PC-9 (cell line): ENCODE measurements around the gene ADH7. TPM values are rescaled to one million over a fixed set of nuclear protein-coding genes. Genes with fewer than 3 reads are reported as not detected.

Source experiments
- BruUV-seq: library from RNA; stranded (reverse); fragments of 400-500 nt; replicated peaks from 2 replicates; lab custom pipeline; 2021; lab: Mats Ljungman, UMichigan
- CTCF ChIA-PET: fragments of 300-600 bp; sonication (Branson Sonifier 250); formaldehyde crosslinking; loops from one replicate; lab custom pipeline; 2022; ENCODE audit warnings: antibody characterized with exemption; lab: Charles Lee
- POLR2A ChIA-PET: fragments of 300-600 bp; sonication (Branson Sonifier 250); formaldehyde crosslinking; loops from one replicate; lab custom pipeline; 2022; ENCODE audit warnings: antibody characterized with exemption; ENCODE audit not compliant: unreplicated experiment; lab: Charles Lee
- DNase-seq, 2 experiments: peaks; one replicate each; pipeline versions ENCODE4 v3.0.0 to v3.0.0-alpha.2; 2015 to 2022; ENCODE audit warnings: mixed read lengths in 1 of 2
- H2AFZ ChIP-seq: fragments of 200-600 bp; sonication (generic); 2 replicates; pipeline ENCODE4 v1.8.1; 2017; ENCODE audit warnings: antibody characterized with exemption
- H3F3A ChIP-seq: fragments of 200-600 bp; sonication (generic); 2 replicates; pipeline ENCODE4 v1.8.1; 2017; ENCODE audit warnings: antibody characterized with exemption, mild to moderate bottlenecking, low read depth; ENCODE audit not compliant: insufficient read depth
- H3K27ac ChIP-seq: fragments of 200-600 bp; sonication (generic); 2 replicates; pipeline ENCODE4 v1.6.1; 2016; ENCODE audit warnings: mixed run types
- H3K27me3 ChIP-seq: fragments of 200-600 bp; sonication (generic); 2 replicates; pipeline ENCODE4 v1.6.1; 2016; ENCODE audit warnings: low read depth, mixed run types; ENCODE audit not compliant: insufficient read depth
- H3K36me3 ChIP-seq: fragments of 200-600 bp; sonication (generic); 2 replicates; pipeline ENCODE4 v1.6.1; 2016; ENCODE audit warnings: low read depth, mixed run types
- H3K4me1 ChIP-seq: fragments of 200-600 bp; sonication (generic); replicated peaks from 2 replicates; pipeline ENCODE4 v1.6.1; 2016; ENCODE audit warnings: mixed run types; ENCODE audit not compliant: insufficient read depth
- H3K4me2 ChIP-seq: fragments of 200-600 bp; sonication (generic); 2 replicates; pipeline ENCODE4 v1.6.1; 2017; ENCODE audit warnings: mixed run types
- H3K4me3 ChIP-seq: fragments of 200-600 bp; sonication (generic); 2 replicates; pipeline ENCODE4 v1.6.1; 2016; ENCODE audit warnings: mixed run types
- H3K79me2 ChIP-seq: fragments of 200-600 bp; sonication (generic); 2 replicates; pipeline ENCODE4 v1.6.1; 2017; ENCODE audit warnings: low read depth, mixed run types
- H3K9me2 ChIP-seq: fragments of 200-600 bp; sonication (generic); 2 replicates; pipeline ENCODE4 v1.8.1; 2017; ENCODE audit warnings: mild to moderate bottlenecking; ENCODE audit not compliant: insufficient read depth
- H3K9me3 ChIP-seq: fragments of 200-600 bp; sonication (generic); 2 replicates; pipeline ENCODE4 v1.8.1; 2016; ENCODE audit warnings: low read depth; ENCODE audit not compliant: insufficient read depth
- H4K20me1 ChIP-seq: fragments of 200-600 bp; sonication (generic); 2 replicates; pipeline ENCODE4 v1.8.1; 2017; ENCODE audit not compliant: insufficient read depth
- EZH2 ChIP-seq: fragments of 200-600 bp; sonication (generic); IDR thresholded peaks from 2 replicates; pipeline ENCODE4 v1.8.0; 2017; ENCODE audit warnings: antibody characterized with exemption, low read depth
- intact Hi-C: fragments of 100-400 bp; cut with micrococcal nuclease; formaldehyde crosslinking; loops from one replicate; pipeline ENCODE4 v1.10.0; 2022; ENCODE audit not compliant: unreplicated experiment
- total RNA-seq: library from RNA; stranded (reverse); gene quantifications from 2 replicates; pipeline ENCODE4 v1.2.3, GENCODE V29; 2021
- TF ChIP-seq, protein P1 (sequence below): fragments of 200-600 bp; sonication (generic); conservative IDR thresholded peaks from 2 replicates; pipeline ENCODE4 v1.6.1; 2017; ENCODE audit warnings: mixed run types, antibody characterized with exemption, mild to moderate bottlenecking, moderate library complexity

Gene ADH7
- total RNA-seq, 1 experiment from 2014 or later: not detected

DNA sequence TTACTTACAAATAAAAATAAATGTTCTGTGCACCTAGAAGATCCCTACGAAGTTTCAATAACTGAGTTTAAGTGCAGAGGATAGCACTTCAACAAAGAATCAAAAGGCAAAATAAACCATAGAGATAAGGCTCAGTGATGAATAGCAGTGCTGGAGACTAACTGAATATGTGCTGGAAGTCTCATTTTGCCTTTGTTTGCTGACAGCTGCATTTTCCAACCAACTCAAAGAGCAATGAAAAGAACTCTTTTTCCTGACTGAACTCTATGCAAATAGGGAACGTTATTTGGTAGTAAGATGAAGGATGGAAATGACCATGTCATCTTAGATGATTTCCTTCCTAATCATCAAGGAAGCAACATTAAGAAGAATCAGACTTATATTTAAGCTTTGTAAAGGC is 32.7 kb upstream of the ADH7 start:
- Histone ChIP-seq H3K9me2 (no peaks in the 10 kb centered on the region), H3K27me3 (no peaks in the 10 kb centered on the region), H3K4me1 (no peaks in the 10 kb centered on the region), H3K27ac (no peak overlapping the region), H2AFZ (0 out of 2 replicates have a peak overlapping the region, but pooled peaks have one; percentile 59), H3K36me3 (no peaks in the 10 kb centered on the region), H3K9me3 (no peaks in the 10 kb centered on the region), H3K4me3 (no peak overlapping the region), H3F3A (no peaks in the 10 kb centered on the region; the same call in 1 of the 2 replicates), H3K79me2 (no peaks in the 10 kb centered on the region), H4K20me1 (no peaks in the 10 kb centered on the region), H3K4me2 (no peak overlapping the region)
- ChIA-PET POLR2A (no interaction called here), CTCF (no interaction called here)
- no peak for TF ChIP-seq EZH2
- BruUV-seq: no TSS peak
- intact Hi-C loops: no loop called here
- no peak for DNase-seq

DNA sequence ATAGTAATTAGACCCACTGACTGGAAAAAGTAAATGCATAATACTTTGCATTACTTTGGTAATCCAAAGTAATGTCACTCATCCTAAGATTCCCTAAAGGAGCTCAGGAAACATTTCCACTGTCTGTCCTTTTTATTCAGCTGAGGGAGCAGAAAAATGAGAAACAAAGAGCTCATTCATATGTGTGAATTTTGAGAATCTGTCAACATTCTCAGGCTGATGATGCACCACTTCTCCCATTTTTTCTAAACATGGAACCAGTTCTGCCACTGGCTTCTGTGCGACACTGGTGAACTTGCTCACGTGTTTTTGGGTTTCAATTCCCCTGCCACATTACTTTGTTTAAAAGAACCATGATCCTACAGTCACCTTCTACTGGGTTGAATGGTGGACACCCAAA is 28.4 kb upstream of the ADH7 start:
- no peaks in the 10 kb centered on the region for H3K79me2 ChIP-seq
- H3K9me2 ChIP-seq: no peaks in the 10 kb centered on the region
- no peak for TF ChIP-seq EZH2
- TF ChIP-seq, protein P1, sequence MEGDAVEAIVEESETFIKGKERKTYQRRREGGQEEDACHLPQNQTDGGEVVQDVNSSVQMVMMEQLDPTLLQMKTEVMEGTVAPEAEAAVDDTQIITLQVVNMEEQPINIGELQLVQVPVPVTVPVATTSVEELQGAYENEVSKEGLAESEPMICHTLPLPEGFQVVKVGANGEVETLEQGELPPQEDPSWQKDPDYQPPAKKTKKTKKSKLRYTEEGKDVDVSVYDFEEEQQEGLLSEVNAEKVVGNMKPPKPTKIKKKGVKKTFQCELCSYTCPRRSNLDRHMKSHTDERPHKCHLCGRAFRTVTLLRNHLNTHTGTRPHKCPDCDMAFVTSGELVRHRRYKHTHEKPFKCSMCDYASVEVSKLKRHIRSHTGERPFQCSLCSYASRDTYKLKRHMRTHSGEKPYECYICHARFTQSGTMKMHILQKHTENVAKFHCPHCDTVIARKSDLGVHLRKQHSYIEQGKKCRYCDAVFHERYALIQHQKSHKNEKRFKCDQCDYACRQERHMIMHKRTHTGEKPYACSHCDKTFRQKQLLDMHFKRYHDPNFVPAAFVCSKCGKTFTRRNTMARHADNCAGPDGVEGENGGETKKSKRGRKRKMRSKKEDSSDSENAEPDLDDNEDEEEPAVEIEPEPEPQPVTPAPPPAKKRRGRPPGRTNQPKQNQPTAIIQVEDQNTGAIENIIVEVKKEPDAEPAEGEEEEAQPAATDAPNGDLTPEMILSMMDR: no peak
- H3K4me2 ChIP-seq: no peak overlapping the region
- H3K27me3 ChIP-seq: no peaks in the 10 kb centered on the region
- intact Hi-C loops: loop anchor here (1.0 to 5.0 kb wide), 6 partner anchors 59 to 1313 kb away; partner anchors contain the start of gene METAP1
- CTCF ChIA-PET: interaction anchor here (2.1 kb wide), 1 partner anchor 408 kb away, joined by 4 read pairs; no protein-coding TSS in a partner anchor
- H3K9me3 ChIP-seq: no peaks in the 10 kb centered on the region
- H4K20me1 ChIP-seq: no peaks in the 10 kb centered on the region
- H3K27ac ChIP-seq: no peak overlapping the region
- POLR2A ChIA-PET: interaction anchor here (0.6 kb wide), 1 partner anchor 110 kb away, joined by 3 read pairs; no protein-coding TSS in a partner anchor
- H3K36me3 ChIP-seq: no peaks in the 10 kb centered on the region
- peaks cover 11% of the 10 kb centered on the region for H3K4me1 ChIP-seq
- H3K4me3 ChIP-seq: no peak overlapping the region
- peaks cover 6% of the 10 kb centered on the region; the same call in 1 of the 2 replicates for H3F3A ChIP-seq
- no peak overlapping the region for H2AFZ ChIP-seq
- BruUV-seq: no TSS peak
- no peak for DNase-seq

DNA sequence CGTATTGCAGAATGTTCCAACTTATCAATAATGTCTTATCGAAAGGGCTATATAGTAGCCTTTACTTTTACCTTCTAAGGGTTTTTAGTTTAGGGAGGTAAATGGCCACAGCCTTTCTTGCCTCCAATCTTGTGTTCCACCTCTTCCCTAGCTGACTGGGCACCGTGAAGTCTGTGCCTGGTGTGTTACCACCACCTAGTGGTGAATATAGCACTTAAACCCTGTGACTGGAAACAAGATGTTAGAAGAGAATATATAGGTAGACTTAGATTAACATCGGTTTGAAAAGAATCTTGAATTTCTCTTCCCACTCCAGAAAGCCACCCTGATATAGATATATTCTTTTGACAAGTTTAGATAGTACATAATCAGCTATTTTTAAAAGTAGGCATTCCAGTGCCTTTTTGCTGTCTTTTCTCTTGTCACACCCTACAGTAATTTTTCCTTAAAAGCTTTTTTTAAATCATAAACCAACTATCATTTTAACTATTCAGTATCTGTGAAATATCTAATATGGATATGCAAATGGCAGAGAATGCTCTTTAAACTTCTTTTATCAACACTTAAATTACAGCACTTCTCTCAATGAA is 27.8 kb upstream of the ADH7 start:
- no peak overlapping the region for H3K4me2 ChIP-seq
- no peak overlapping the region for H3K4me3 ChIP-seq
- POLR2A ChIA-PET: no interaction called here
- CTCF ChIA-PET: interaction anchor here (0.5 to 2.1 kb wide), 3 partner anchors 52 to 407 kb away, joined by 3 to 10 read pairs (median 4); no protein-coding TSS in a partner anchor
- BruUV-seq: no TSS peak
- peaks cover 14% of the 10 kb centered on the region for H3K4me1 ChIP-seq
- H3K36me3 ChIP-seq: no peaks in the 10 kb centered on the region
- no peaks in the 10 kb centered on the region for H3K27me3 ChIP-seq
- H3K9me2 ChIP-seq: no peaks in the 10 kb centered on the region
- H3K79me2 ChIP-seq: no peaks in the 10 kb centered on the region
- TF ChIP-seq, protein P1: peak; percentile 91
- TF ChIP-seq EZH2: no peak
- H2AFZ ChIP-seq: no peak overlapping the region
- H3F3A ChIP-seq: peaks cover 6% of the 10 kb centered on the region; the same call in 1 of the 2 replicates
- intact Hi-C loops: loop anchor here (1.0 to 5.0 kb wide), 6 partner anchors 58 to 1312 kb away; partner anchors contain the start of gene METAP1
- peak; percentile 44 to 63 for DNase-seq
- H3K27ac ChIP-seq: no peak overlapping the region
- no peaks in the 10 kb centered on the region for H3K9me3 ChIP-seq
- H4K20me1 ChIP-seq: no peaks in the 10 kb centered on the region
